Body of pancreas (tissue), 4 donors: ENCODE results near the gene S1PR3. TPM values are rescaled to one million over a fixed set of nuclear protein-coding genes. Genes with fewer than 3 reads are reported as not detected.
"Not testable (repeated sequence)": the region's sequence is repeated elsewhere in the genome, so short reads cannot be mapped to it uniquely, and the experiment has no call there.

Experiments
- ATAC-seq: fragments of 150-250 bp; one replicate; pipeline ENCODE4 v1.9.1; 2016
- DNase-seq, 4 donors: peaks; one replicate each; pipeline ENCODE4 v3.0.0-alpha.2; 2019
- H3K27ac ChIP-seq, 4 donors: fragments of 200-600 bp; sonication (generic); 1 replicate in 3 of 4; 2 replicates in 1 of 4; pipeline versions ENCODE4 v1.5.1 to v1.6.1; 2016 to 2019; ENCODE audit warnings: mild to moderate bottlenecking in 1 of 4, mixed read lengths in 1 of 4, moderate library complexity in 1 of 4
- H3K27me3 ChIP-seq, 2 donors: fragments of 200-600 bp; sonication (generic); one replicate each; pipeline ENCODE4 v1.6.0; 2016; ENCODE audit warnings: mild to moderate bottlenecking in 1 of 2
- H3K36me3 ChIP-seq, 2 donors: fragments of 200-600 bp; sonication (generic); replicated peaks in 1 of 2; 2 replicates each; pipeline ENCODE4 v1.5.1; 2016; ENCODE audit warnings: low read depth in 2 of 2; ENCODE audit not compliant: insufficient read depth in 1 of 2
- H3K4me1 ChIP-seq: fragments of 200-600 bp; sonication (generic); one replicate; pipeline ENCODE4 v1.6.0; 2016
- H3K4me3 ChIP-seq, 2 donors: fragments of 200-600 bp; sonication (generic); 1 replicate in 1 of 2; 2 replicates in 1 of 2; pipeline ENCODE4 v1.5.1; 2016 to 2019
- H3K9me3 ChIP-seq, 3 donors: fragments of 200-600 bp; sonication (generic); 1 replicate in 2 of 3; 2 replicates in 1 of 3; pipeline ENCODE4 v1.5.1; 2016
- CTCF ChIP-seq, 7 experiments: fragments of 450-650 bp in 4 of 7; fragments of 200-600 bp in 3 of 7; sonication (generic) in 3 of 7; IDR thresholded peaks; one replicate each; pipeline ENCODE4 v1.5.1; 2016 to 2019; ENCODE audit warnings: antibody characterized with exemption in 7 of 7
- POLR2A ChIP-seq, 3 donors: fragments of 450-650 bp; IDR thresholded peaks; one replicate each; pipeline ENCODE4 v1.6.1; 2016; ENCODE audit warnings: antibody characterized with exemption in 3 of 3, mild to moderate bottlenecking in 2 of 3
- WGBS, 2 donors: methylation state at CpG; one replicate each; pipeline ENCODE4 v1.1.5; 2017; 5-methylcytosine and 5-hydroxymethylcytosine counted together
- intact Hi-C: fragments of 100-400 bp; cut with DNase I; formaldehyde crosslinking; loops from one replicate; pipeline ENCODE4 v1.15.1; 2023
- total RNA-seq, 2 donors: library from RNA; depleted of rRNA; stranded (reverse); fragments of >200 nt; gene quantifications; one replicate each; pipeline ENCODE4 v1.1.0, GENCODE V29; 2016

S1PR3 gene
- 1 to 10 TPM; 2.3 to 6.6 TPM for total RNA-seq

DNA sequence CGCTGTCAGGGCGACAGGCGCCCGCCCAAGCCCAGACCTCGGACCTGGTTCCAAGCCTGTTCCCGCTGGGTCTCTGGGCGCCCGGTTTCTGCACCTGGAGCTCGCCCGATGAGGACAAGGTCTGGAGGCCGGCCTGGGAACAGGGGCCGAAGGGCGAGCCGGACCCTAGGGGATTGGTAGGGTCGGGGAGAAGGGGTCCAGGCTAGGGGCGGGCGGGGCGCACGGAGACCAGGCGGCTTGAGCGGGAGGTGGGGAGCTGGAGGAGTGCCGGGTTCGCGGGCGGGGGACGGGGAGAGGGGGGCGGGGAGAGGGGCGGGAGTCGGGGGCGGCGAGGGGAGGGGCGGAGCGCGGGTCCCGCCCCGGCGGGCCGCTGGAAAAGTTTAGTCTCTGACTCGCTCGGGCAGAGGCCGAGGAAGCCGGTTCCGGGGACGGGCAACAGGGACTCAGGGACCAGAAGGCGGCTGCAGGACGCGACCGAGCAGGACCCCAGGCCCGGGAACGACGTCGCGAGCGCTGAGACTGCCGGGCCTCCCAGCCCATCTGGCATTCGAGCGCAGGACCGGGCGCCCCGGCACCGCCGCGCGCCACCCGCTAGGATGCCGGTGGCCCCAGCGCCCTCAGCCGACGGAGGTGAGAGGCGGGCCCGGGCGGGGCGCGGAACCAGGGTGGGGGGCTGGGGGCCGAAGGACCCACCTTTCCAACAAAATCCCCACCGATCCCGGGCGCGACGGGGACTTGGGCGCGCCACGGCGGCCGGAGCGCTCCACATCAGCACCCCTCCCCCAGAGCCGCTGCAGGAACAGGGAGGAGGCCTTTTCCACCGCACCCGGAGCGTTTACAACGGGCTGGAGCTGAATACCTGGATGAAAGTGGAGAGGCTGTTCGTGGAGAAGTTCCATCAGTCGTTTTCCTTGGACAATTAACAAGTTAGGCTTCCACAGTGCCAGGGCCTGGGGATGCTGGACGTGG is at the start of gene S1PR3:
S1PR3 (plus strand) TSS at position 403 of the 969 bp plus-strand sequence. CDS start 9,733 bp downstream, outside the sequence.
- TF ChIP-seq CTCF (IDR thresholded peaks at IDR 0.05) (peak in 4 of 7 experiments; percentile 8 to 29 (median 19)), POLR2A (IDR thresholded peaks at IDR 0.05) (peak in 2 of 3 donors; percentile 56 to 62)
- 2 to 3% methylated on average over 31 to 73 of the region's 94 CpGs for WGBS, 2 donors
- Histone ChIP-seq H3K27me3 (no peaks in the 10 kb centered on the region), H3K4me1 (peaks cover 32% of the 10 kb centered on the region), H3K4me3 (peak within 1 kb of the TSS; percentile 49 to 79), H3K36me3 (no peaks in the 10 kb centered on the region), H3K9me3 (no peaks in the 10 kb centered on the region), H3K27ac (peak within 1 kb of the TSS in 3 of 4 donors; percentile 56 to 68 (median 65))
- intact Hi-C loops: no loop called here
- peak; percentile 80 for ATAC-seq
- DNase-seq: peak; percentile 52 to 79 (median 64)

DNA sequence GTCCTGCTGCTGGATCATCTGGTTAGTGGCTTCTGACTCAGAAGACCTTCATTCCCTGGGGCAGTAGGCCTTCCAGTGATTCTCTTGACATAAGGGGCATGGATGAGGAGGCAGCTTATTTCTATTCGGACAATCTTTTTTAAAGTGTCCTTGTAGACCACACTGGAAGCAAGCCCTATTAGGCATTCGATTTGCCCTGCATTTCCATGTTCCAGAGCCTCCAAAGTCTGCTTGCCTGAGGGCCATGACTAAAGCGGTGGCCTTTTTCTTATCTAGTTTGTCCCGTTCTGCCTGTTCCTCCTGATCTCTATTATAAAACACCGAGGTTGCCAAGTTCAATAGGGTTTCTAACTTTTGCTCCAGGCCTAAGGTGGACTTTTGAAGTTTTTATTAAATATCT is 49.7 kb upstream of the S1PR3 start:
- H3K9me3 ChIP-seq, H3K4me3 ChIP-seq, ATAC-seq, H3K27me3 ChIP-seq, intact Hi-C loops, H3K36me3 ChIP-seq: not testable (repeated sequence)
- Histone ChIP-seq H3K27ac (peak overlapping the region in 3 of 4 donors; percentile 54 to 76 (median 62)), H3K4me1 (peaks cover 27% of the 10 kb centered on the region)
- peak; percentile 35 to 64 (median 46) for DNase-seq
- 34 to 36% methylated on average over 5 of the region's 5 CpGs for WGBS, 2 donors

- intact Hi-C loops: no loop called here
- H3K27ac ChIP-seq: peak overlapping the region in 3 of 4 donors; percentile 54 to 76 (median 57)
- no peaks in the 10 kb centered on the region for H3K36me3 ChIP-seq
- H3K9me3 ChIP-seq: no peaks in the 10 kb centered on the region
- no peaks in the 10 kb centered on the region for H3K27me3 ChIP-seq
- WGBS, 2 donors: 12 to 19% methylated on average over 1 of the region's 1 CpG
- no peak for ATAC-seq
- no peak overlapping the region for H3K4me3 ChIP-seq
- TF ChIP-seq POLR2A (IDR thresholded peaks at IDR 0.05) (no peak), CTCF (IDR thresholded peaks at IDR 0.05) (no peak)
- no peak for DNase-seq
- peaks cover 27% of the 10 kb centered on the region for H3K4me1 ChIP-seq
These were observed 48.9 kb upstream of the S1PR3 start for GRCh38 chr9:88942411-88942810.

GRCh38 chr9:88945636-88946333 is 45.5 kb upstream of the S1PR3 start:
- Histone ChIP-seq H3K4me1 (peaks cover 43% of the 10 kb centered on the region), H3K4me3 (no peak overlapping the region)
- intact Hi-C loops: no loop called here

More at GRCh38 chr9:88945636-88946333, 45.5 kb upstream of the S1PR3 start:
- H3K27me3 ChIP-seq: no peaks in the 10 kb centered on the region
- no peak overlapping the region for H3K27ac ChIP-seq
- DNase-seq (no peak), ATAC-seq (no peak)
- TF ChIP-seq CTCF (IDR thresholded peaks at IDR 0.05): no peak
- no peak for TF ChIP-seq POLR2A (IDR thresholded peaks at IDR 0.05)
- 47 to 52% methylated on average over 4 of the region's 4 CpGs for WGBS, 2 donors
- no peaks in the 10 kb centered on the region for H3K9me3 ChIP-seq
- H3K36me3 ChIP-seq: no peaks in the 10 kb centered on the region
